ENCODE results near the gene PABPN1L.
"Not testable (repeated sequence)": the region's sequence is repeated elsewhere in the genome, so short reads cannot be mapped to it uniquely, and the experiment has no call there.

Gene PABPN1L

DNA sequence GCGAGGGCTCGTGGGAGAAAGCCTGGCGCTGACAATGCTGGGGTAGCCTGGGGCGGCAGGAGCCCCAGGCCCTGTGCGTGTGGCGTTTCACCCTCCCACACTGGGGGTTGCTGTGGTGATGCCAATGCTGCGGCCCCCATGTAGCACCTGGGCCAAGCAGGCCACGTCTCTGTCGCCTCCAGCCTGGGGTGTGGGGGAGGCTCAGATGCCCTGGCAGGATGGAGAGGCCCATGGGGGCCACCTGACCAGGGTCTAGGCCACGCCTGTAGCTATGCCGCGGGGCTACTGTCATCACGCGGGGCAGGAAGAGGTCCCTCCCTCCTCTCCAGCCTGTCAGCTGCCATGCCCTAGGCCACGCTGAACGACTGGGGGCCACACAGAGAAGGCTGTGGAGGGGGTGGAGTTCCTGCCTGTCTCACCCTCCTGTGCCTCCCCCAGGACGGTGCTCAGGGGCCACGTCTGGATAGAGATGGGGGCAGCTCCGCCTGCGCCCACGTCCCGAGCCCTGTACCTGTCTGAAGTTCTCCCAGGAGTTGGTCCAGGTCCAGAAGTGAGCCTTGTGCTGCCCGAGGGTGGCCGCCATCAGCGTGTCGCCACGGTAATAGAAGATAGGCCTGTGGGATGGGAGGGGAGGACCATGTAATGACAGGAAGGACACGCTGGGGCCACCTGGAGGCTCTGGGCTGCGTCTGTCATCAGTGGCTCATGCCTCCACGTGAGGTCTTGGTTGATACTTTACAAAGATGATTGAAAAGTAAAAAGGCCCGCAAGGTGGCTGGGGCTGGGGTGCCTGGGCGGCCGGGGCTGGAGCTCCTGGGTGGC, 42.0 kb downstream of the PABPN1L start:
- DNase-seq: no peak

DNA sequence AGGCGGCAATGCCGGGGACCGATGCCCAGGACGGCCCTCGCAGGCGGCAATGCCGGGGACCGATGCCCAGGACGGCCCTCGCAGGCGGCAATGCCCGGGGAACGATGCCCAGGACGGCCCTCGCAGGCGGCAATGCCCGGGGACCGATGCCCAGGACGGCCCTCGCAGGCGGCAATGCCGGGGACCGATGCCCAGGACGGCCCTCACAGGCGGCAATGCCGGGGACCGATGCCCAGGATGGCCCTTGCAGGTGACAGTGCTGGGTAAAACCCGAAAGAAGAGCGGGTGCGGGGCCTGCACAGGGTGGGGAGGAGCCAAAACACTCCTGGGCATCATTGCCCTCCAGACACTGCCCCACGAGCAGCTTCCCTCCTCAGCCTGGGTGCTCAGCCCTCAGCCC, 42.8 kb downstream of the PABPN1L start:
- not testable (repeated sequence) for DNase-seq

DNA sequence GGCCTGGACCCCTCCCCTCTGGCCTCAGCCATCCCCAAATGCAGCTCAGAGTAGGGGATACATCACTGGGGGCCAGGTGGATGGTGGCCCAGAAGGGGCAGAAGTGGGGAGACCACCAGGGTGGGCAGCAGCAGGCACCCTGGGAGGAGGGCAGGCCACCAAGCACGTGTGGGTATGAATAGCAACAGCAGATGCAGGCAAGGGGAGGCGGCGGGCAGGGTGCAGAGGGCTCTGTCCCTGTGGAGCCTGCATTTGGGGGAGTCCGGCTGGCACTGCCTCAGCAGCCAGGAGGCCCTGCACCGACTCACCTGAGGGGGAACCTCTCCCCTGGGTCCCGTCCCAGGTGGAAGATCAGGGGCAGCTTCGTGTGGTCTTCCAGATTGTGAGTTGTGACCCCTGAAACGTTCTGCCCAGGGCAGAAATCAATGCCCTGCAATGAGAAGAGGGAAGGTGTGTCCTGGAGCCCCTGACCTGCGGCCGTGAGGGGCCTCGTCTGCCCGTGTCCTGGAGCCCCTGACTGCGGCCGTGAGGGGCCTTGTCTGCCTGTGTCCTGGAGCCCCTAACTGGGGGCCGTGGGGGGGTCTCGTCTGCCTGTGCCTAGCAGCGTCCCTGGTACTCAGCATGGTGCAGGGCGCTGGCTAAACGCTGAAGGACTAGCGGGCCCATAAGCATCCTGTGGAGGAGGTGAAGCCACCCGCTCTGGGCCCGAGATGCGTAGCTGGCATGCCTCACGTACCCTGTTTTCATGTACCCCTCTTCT, 44.0 kb downstream of the PABPN1L start:
- DNase-seq: no peak

DNA sequence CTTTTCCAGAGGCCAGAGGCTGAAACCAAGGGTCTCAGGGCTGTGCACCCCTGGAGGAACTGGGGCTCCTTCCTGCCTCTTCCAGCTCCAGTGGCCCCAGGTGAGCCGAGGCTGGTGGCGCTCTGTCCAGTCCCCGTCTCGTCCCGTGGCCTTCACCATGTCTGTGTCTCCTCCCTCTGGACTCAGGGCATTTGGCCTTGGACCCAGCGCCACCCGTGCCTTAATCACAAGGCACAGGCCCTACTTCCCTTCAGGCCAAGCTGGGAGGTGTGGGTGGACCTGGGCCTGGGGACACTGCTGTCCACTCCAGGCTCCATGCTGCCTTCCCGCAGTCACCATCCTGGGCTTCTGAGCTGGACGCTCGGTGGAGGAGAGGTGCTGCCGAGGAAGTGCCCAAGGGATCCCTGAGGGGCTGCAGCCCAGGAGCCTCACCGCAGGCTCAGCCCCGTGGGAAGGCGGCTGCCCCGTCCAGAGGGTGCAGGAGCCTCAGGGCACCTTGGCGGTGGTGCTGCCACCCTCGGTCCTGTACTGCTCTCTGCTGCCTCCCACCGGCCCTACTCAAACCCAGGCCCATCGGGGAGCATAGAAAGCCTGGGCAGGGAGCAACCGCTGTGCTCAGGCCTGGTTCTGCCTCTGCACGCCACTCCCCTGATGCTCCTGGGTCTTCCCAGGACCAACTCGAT, 45.2 kb downstream of the PABPN1L start:
- no peak for DNase-seq

DNA sequence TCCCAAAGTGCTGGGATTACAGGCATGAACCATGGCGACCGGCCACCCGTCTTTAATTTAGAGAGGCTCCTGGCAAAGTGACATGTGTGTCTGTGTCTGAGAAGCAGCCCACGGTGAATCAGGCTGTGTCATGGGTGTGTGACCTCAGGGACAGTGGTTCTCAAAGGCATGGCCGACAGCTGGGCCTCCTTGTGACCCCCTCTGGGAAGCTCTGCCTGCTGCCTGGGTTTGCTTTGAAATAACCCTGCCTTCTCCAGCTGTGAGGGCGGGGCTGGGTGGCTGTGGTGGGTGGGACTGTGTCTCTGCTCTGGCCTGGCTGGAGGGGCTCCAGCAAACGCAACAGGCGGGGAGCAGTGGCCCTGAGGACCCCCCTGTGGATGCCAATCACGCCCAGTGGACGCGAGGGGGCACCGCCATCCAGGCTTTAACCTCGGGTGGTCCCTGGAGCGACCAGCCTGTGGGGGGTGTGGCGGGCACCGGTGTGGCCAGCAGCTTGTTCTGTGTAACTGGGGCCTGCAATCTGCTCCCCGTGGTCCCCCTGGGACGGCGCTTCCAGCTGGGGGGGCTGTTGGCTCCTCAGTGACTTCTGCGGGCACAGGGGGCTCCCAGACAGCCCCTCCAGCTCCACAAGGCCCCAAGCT, 46.0 kb downstream of the PABPN1L start:
- no peak for DNase-seq

DNA sequence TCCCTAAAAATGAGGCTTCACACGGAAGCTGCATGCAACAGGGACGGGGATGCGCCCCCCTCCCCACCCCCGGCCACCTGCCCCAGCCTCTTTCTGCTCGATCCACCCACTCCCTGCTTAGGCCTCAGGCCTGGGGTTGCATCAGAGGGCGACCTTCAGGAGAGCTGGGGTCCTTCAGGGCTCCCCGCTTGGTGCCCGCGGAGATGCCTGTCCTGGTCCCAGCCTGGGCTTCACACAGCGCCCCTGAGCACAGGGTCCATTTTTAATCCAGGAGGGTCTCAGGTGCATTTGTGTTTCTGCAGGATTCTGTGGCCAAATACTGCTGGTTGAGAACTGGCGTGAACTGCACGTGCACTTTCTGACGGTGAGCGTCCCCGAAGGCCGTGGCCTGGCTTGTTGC, 47.3 kb downstream of the PABPN1L start:
- DNase-seq: no peak

DNA sequence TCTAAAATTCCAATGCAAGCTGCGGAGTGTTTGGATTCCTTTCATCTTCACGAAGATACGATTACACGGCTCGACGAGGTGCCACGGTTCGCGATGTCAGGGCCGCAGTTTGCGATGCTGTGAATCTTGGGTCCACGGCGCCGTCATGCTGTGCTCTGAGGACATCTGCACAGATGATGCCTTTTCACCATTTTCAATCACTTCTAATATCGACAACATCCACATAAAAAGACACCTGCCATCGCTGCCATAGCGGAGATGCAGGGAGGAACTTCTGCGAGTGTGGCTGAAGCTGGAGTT, 47.9 kb downstream of the PABPN1L start:
- DNase-seq: no peak

DNA sequence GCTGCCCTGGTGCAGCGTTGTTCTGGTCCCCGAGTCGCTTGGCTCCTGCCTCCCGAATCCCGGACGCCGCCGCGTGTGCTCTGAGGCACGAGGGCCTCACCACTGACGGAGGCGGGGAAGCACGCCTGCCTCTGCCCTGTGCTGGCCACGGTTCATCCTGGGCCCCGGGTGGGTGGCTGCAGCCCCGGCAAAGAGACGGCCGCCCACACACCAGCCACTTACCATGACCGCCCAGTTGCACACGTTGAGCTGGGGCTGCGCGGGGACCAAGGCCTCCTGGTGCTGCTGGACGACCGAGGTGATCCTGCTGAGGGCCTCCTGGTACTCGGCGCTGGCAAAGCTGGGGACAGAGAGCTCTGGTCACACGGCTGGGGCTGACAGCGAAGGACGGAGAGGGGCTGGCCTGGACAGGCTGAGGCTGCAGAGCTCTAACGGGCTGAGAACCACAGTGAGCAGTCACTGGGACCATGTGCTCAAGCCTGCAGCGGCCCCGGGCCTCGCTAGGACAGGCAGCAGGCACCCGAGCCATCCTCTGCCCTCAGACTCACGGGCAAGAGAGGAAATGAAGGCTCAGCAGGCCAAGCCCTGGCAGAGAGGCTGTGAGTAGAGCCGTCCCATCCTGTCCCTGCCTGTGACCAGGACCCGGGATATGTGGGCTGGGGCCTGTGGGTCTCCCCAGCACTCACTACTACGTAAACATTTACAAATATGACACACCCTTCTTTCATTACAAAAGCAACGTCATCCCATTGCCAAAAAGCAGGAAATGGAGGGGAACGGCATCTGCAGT, 48.5 kb downstream of the PABPN1L start:
- DNase-seq: no peak

DNA sequence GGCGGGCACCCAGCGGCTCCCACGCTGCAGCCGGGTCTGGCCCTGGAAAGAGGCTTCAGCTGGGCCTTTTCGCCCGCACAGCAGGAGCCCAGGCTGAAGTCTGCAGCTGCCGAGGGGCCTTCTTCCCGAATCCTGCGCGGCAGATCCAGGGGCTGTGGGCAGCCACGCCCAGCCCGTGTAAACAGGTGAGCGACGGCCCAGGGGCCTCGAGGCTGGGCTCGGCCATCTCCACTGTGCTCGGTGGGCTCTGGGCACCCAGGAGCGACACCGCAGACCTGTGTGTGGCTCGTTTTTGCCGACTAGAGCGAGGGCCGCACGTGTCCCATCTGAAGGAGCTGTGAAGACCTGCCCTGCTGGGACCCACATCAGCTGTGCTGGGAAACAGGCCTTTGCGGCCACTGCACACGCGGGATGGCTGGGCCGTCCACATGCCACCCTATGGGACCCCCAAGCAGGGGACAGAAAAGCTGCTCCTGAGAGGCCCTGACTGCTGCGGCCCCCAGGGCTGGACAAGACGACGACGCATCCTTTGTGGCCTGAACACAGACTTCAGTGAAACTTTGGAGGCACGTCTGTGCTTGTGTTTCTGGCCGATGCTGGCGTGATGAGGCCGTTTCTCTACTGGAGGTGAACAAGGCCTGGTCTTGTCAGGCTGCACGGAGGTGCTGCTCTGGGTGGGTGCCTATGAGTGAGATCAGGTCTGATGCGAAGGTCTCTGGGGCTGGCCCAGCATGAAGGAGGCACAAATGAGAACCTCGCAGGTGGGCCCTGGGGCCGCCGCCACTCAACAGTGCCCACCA, 49.5 kb downstream of the PABPN1L start:
- no peak for DNase-seq

- no peak for DNase-seq
Measured at GRCh38 chr16:88815901-88816589, 50.4 kb downstream of the PABPN1L start.

GRCh38 chr16:88815227-88815626, 51.2 kb downstream of the PABPN1L start:
- DNase-seq: no peak

- no peak for DNase-seq
Measured at GRCh38 chr16:88814144-88814502, 52.3 kb downstream of the PABPN1L start.

Data from 8988T (cell line).